GM12878 (cell line): ENCODE measurements around the gene NUFIP1. TPM values are rescaled to one million over a fixed set of nuclear protein-coding genes. Genes with fewer than 3 reads are reported as not detected.

ENCODE experiments used
- ATAC-seq: fragments of 200-7000 bp; cut with Tn5 transposase; 3 replicates; pipeline ENCODE4 v1.9.1; 2020; ENCODE audit warnings: mild to moderate bottlenecking, moderate library complexity
- BruUV-seq: library from RNA; stranded (reverse); fragments of 400-500 nt; replicated peaks from 2 replicates; lab custom pipeline; 2021; lab: Mats Ljungman, UMichigan
- CTCF ChIA-PET: fragments of 300-600 bp; sonication (Branson Sonifier 250); formaldehyde crosslinking; extraction: SDS; loops from one replicate; lab custom pipeline; 2021; ENCODE audit warnings: inconsistent platforms; lab: Yijun Ruan, JAX
- POLR2A ChIA-PET: fragments of 350-600 bp; formaldehyde crosslinking; extraction: SDS; loops from one replicate; lab custom pipeline; 2021; ENCODE audit warnings: inconsistent platforms; lab: Charles Lee
- RAD21 ChIA-PET: fragments of 300-600 bp; sonication (Branson Sonifier 250); formaldehyde crosslinking; loops from one replicate; lab custom pipeline; 2023; ENCODE audit warnings: antibody characterized with exemption; ENCODE audit not compliant: unreplicated experiment; lab: Charles Lee
- SMC1A ChIA-PET: fragments of 300-600 bp; sonication (Branson Sonifier 250); formaldehyde crosslinking; loops from one replicate; lab custom pipeline; 2023; ENCODE audit not compliant: unreplicated experiment, uncharacterized antibody; lab: Charles Lee
- DNase-seq: peaks from one replicate; pipeline ENCODE4 v3.0.0-alpha.2; 2011; ENCODE audit warnings: low read depth, low spot score
- FAIRE-seq: peaks from 3 replicates; lab custom pipeline; 2011; peaks lifted over from hg19 to GRCh38; lab: Jason Lieb, UNC
- H2AFZ ChIP-seq: 2 replicates; pipeline ENCODE4 v1.6.0; 2011; ENCODE audit warnings: low read depth, low read length, control low read depth; ENCODE audit not compliant: control insufficient read depth
- H3K27ac ChIP-seq: 2 replicates; pipeline ENCODE4 v1.5.1; 2011; ENCODE audit warnings: control low read depth; ENCODE audit not compliant: control insufficient read depth, insufficient read depth
- H3K27me3 ChIP-seq, 2 experiments: replicated peaks in 1 of 2; 2 replicates each; pipeline versions ENCODE4 v1.6.0 to v1.6.1; 2011; ENCODE audit warnings: low read length in 1 of 2; ENCODE audit not compliant: control insufficient read depth in 2 of 2, insufficient read depth in 2 of 2
- H3K36me3 ChIP-seq, 2 experiments: 2 replicates each; pipeline ENCODE4 v1.5.1; 2011; ENCODE audit warnings: low read length in 1 of 2; ENCODE audit not compliant: control insufficient read depth in 2 of 2, insufficient read depth in 2 of 2
- H3K4me1 ChIP-seq: 2 replicates; pipeline ENCODE4 v1.6.1; 2011; ENCODE audit warnings: mild to moderate bottlenecking, low read length, moderate library complexity, mixed read lengths; ENCODE audit not compliant: control insufficient read depth, insufficient read depth
- H3K4me2 ChIP-seq: 2 replicates; pipeline ENCODE4 v1.6.0; 2011; ENCODE audit warnings: control low read depth; ENCODE audit not compliant: control insufficient read depth, insufficient read depth
- H3K4me3 ChIP-seq: fragments of 200-600 bp; sonication (generic); 2 replicates; pipeline ENCODE4 v1.5.1; 2016
- H3K79me2 ChIP-seq: 2 replicates; pipeline ENCODE4 v1.6.0; 2011; ENCODE audit warnings: low read length; ENCODE audit not compliant: control insufficient read depth, insufficient read depth
- H3K9ac ChIP-seq: 2 replicates; pipeline ENCODE4 v1.8.0; 2011; ENCODE audit warnings: low read length, control low read depth, mixed read lengths; ENCODE audit not compliant: control insufficient read depth, insufficient read depth
- H3K9me3 ChIP-seq: replicated peaks from 3 replicates; pipeline ENCODE4 v1.5.1; 2011; ENCODE audit warnings: mild to moderate bottlenecking, low read length; ENCODE audit not compliant: control insufficient read depth, insufficient read depth
- H4K20me1 ChIP-seq: 2 replicates; pipeline ENCODE4 v1.6.0; 2011; ENCODE audit not compliant: control insufficient read depth, insufficient read depth
- DPF2 ChIP-seq: fragments of 450-650 bp; IDR thresholded peaks from 2 replicates; pipeline ENCODE4 v1.6.1; 2017; ENCODE audit warnings: mild to moderate bottlenecking
- KDM1A ChIP-seq: fragments of 200-600 bp; sonication (generic); IDR thresholded peaks from 2 replicates; pipeline ENCODE4 v1.6.1; 2016; ENCODE audit warnings: borderline replicate concordance
- NFXL1 ChIP-seq: fragments of 450-650 bp; IDR thresholded peaks from 2 replicates; pipeline ENCODE4 v1.6.1; 2017; ENCODE audit warnings: antibody characterized with exemption, mild to moderate bottlenecking, borderline replicate concordance
- NFYA ChIP-seq: IDR thresholded peaks from 2 replicates; pipeline ENCODE4 v1.6.1; 2011; ENCODE audit warnings: low read depth, mild to moderate bottlenecking, low read length, improper control_type of control experiment, borderline replicate concordance
- POU2F2 ChIP-seq: IDR thresholded peaks from 3 replicates; pipeline ENCODE4 v1.6.1; 2011; ENCODE audit warnings: low read depth, mild to moderate bottlenecking, low read length, borderline replicate concordance
- TAF1 ChIP-seq: IDR thresholded peaks from 2 replicates; pipeline ENCODE4 v1.6.1; 2011; ENCODE audit warnings: mild to moderate bottlenecking, low read depth, low read length, borderline replicate concordance
- TARDBP ChIP-seq: IDR thresholded peaks from 2 replicates; pipeline ENCODE4 v1.6.1; 2016; ENCODE audit warnings: borderline replicate concordance
- ZNF217 ChIP-seq: fragments of 450-650 bp; IDR thresholded peaks from 2 replicates; pipeline ENCODE4 v1.6.1; 2017; ENCODE audit warnings: antibody characterized with exemption, mild to moderate bottlenecking
- ZZZ3 ChIP-seq: IDR thresholded peaks from 2 replicates; pipeline ENCODE4 v1.6.1; 2011; ENCODE audit warnings: low read depth; ENCODE audit not compliant: control insufficient read depth, insufficient read length
- WGBS: methylation state at CpG from one replicate; pipeline ENCODE4 v1.1.6; 2016; ENCODE audit warnings: low lambda C conversion rate; ENCODE audit not compliant: insufficient replicate concordance, insufficient coverage; ENCODE audit errors: missing lambda C conversion rate; 5-methylcytosine and 5-hydroxymethylcytosine counted together
- in situ Hi-C: fragments of 300-500 bp; cut with MboI; formaldehyde crosslinking; loops from 9 replicates; pipeline ENCODE4 v1.14.3; 2018; ENCODE audit warnings: mixed read lengths
- intact Hi-C: fragments of 100-400 bp; cut with micrococcal nuclease; formaldehyde crosslinking; loops from one replicate; pipeline ENCODE4 v1.14.2; 2022; ENCODE audit not compliant: unreplicated experiment
- polyA plus RNA-seq, 11 experiments: library from polyadenylated mRNA; depleted of rRNA in 4 of 11; unstranded in 6 of 11; stranded (reverse) in 5 of 11; fragments of >200 nt; fragmentation: Nextera tagmentation in 4 of 11; fragmentation: Illumina TruSeq in 1 of 11; extraction: Ambion mirVana in 4 of 11; extraction: Trizol in 1 of 11; gene quantifications; 1 replicate in 1 of 11; 2 replicates in 10 of 11; pipeline versions ENCODE4 v1.2.1 to v1.2.3, GENCODE V29; 2011 to 2016; ENCODE audit warnings: inconsistent platforms in 2 of 11, missing spikeins in 2 of 11, low read depth in 1 of 11
- total RNA-seq, 4 experiments: library from RNA; depleted of rRNA in 3 of 4; stranded (reverse); fragments of >200 nt in 3 of 4; fragmentation: Illumina TruSeq in 1 of 4; extraction: Trizol in 1 of 4; gene quantifications; 2 replicates each; pipeline versions ENCODE4 v1.2.1 to v1.2.3, GENCODE V29; 2013 to 2021
- TF ChIP-seq, protein P1 (sequence below): IDR thresholded peaks from 2 replicates; pipeline ENCODE4 v1.6.1; 2011; ENCODE audit warnings: mild to moderate bottlenecking, low read depth, low read length, moderate library complexity; ENCODE audit not compliant: insufficient replicate concordance
- TF ChIP-seq, protein P2 (sequence below): IDR thresholded peaks from 2 replicates; pipeline ENCODE4 v1.6.1; 2012; ENCODE audit warnings: low read depth, low read length, improper control_type of control experiment
- TF ChIP-seq, protein P3 (sequence below): fragments of 450-650 bp; IDR thresholded peaks from 2 replicates; pipeline ENCODE4 v1.6.1; 2017; ENCODE audit warnings: mild to moderate bottlenecking, low read depth, inconsistent platforms; ENCODE audit not compliant: poor library complexity, severe bottlenecking
- TF ChIP-seq, protein P4 (sequence below): fragments of 450-650 bp; IDR thresholded peaks from 2 replicates; pipeline ENCODE4 v1.6.1; 2018; ENCODE audit warnings: borderline replicate concordance, mild to moderate bottlenecking; ENCODE audit not compliant: partially characterized antibody

The NUFIP1 gene
- total and polyA plus RNA-seq, 10 of the 15 experiments (the other 5 are each of a cell fraction or from before 2014, with no cell fraction given): 2.5 to 11.2 (median 7.0) TPM

DNA sequence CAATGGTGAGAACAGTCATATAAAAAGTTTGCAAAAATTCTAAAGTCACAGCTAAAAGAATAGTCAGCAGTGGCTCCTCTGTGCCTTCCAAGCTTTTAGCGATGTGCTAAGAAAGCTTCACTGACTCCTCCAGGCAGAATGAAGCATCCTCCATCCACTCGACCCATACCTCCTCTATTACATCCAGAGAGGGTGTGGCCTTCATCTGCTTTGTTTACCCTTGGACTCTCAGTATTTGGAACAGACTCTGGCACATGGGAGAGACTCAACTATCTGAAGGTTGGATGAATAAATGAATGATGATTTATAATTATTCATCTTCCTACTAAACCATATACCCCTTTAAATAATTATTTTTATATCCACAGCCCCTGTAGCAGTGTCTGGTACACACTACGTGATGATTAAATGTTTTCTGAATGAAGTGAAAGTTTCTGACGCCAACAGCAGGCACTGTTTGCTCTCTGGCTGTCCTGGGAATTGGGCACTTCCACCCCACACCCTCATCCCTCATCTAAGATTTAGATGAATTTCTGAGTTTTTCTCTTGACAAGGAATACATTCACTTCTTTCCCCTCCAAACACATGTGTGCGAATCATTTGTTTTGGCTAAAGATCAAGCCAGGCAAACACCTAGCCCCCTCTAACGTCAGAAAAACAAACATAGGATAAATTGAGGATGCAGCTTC, 93.9 kb downstream of the NUFIP1 start (continued):
- TF ChIP-seq, protein P1, sequence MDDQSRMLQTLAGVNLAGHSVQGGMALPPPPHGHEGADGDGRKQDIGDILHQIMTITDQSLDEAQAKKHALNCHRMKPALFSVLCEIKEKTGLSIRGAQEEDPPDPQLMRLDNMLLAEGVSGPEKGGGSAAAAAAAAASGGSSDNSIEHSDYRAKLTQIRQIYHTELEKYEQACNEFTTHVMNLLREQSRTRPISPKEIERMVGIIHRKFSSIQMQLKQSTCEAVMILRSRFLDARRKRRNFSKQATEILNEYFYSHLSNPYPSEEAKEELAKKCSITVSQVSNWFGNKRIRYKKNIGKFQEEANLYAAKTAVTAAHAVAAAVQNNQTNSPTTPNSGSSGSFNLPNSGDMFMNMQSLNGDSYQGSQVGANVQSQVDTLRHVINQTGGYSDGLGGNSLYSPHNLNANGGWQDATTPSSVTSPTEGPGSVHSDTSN: no peak
- TF ChIP-seq, protein P2, sequence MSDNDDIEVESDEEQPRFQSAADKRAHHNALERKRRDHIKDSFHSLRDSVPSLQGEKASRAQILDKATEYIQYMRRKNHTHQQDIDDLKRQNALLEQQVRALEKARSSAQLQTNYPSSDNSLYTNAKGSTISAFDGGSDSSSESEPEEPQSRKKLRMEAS: no peak
- TF ChIP-seq TAF1 (no peak), NFYA (no peak), DPF2 (no peak), ZNF217 (no peak)

DNA sequence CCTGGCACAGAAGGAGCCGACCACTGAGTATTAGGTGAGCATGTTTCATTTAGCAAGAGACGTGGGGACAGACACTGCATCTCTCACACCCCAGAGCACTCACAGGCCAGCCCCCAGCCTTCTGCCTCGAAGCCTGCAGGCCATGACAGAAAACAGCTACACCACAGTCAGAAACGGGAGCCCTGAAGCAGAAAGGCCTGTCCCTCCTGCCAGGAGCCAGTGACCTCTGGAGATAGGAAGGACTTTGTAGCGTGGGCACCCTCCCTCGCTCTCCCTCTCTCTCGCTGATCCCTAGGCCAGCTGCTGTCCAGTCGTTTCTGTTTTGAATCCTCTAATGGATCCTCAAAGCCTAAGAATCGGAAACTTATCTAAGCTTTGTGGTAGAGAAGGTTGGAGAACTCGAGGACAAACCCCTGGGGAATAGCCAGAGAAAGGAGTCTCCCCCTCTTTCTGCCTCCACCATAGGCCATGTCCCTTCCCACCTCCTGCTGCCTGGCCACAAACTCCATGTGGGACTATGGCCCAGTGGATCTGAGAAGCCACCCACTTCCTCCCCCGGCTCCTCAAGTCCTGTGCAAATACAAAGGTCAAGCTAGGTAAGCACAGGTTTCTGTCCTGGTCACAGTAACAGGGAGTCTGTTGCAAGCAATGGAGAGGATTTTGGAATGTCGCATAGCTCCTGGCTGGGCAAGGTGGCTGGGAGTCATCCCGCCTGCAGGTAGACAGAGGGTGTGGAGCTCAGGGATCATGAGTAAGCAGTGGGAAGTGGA, 95.1 kb downstream of the NUFIP1 start:
- in situ Hi-C loops (no loop called here), intact Hi-C loops (no loop called here)
- ChIA-PET SMC1A (no interaction called here), CTCF (interaction anchor here (0.5 to 3.3 kb wide), 3 partner anchors 311 to 410 kb away, joined by 3 to 13 read pairs (median 5); no protein-coding TSS in a partner anchor), POLR2A (interaction anchor here (0.6 kb wide), 1 partner anchor 139 kb away, joined by 5 read pairs; no protein-coding TSS in a partner anchor), RAD21 (interaction anchor here (0.5 kb wide), 1 partner anchor 474 kb away, joined by 3 read pairs; no protein-coding TSS in a partner anchor)
- H2AFZ ChIP-seq: no peak overlapping the region
- no peaks in the 10 kb centered on the region for H3K4me1 ChIP-seq
- no peak overlapping the region for H3K9ac ChIP-seq
- no peak overlapping the region for H3K27ac ChIP-seq
- no peak overlapping the region for H3K4me2 ChIP-seq
- no peaks in the 10 kb centered on the region for H3K9me3 ChIP-seq
- H3K27me3 ChIP-seq: no peaks in the 10 kb centered on the region
- WGBS: 37% methylated on average over 13 of the region's 13 CpGs
- no peaks in the 10 kb centered on the region for H3K36me3 ChIP-seq
- no peak overlapping the region for H3K4me3 ChIP-seq
- H4K20me1 ChIP-seq: no peaks in the 10 kb centered on the region
- no TSS peak for BruUV-seq
- ATAC-seq (no peak), FAIRE-seq (no peak), DNase-seq (no peak)
- no peaks in the 10 kb centered on the region for H3K79me2 ChIP-seq
- TF ChIP-seq TARDBP (no peak), KDM1A (no peak), POU2F2 (no peak), ZNF217 (no peak), NFXL1 (no peak), ZZZ3 (no peak)
- TF ChIP-seq, protein P3, sequence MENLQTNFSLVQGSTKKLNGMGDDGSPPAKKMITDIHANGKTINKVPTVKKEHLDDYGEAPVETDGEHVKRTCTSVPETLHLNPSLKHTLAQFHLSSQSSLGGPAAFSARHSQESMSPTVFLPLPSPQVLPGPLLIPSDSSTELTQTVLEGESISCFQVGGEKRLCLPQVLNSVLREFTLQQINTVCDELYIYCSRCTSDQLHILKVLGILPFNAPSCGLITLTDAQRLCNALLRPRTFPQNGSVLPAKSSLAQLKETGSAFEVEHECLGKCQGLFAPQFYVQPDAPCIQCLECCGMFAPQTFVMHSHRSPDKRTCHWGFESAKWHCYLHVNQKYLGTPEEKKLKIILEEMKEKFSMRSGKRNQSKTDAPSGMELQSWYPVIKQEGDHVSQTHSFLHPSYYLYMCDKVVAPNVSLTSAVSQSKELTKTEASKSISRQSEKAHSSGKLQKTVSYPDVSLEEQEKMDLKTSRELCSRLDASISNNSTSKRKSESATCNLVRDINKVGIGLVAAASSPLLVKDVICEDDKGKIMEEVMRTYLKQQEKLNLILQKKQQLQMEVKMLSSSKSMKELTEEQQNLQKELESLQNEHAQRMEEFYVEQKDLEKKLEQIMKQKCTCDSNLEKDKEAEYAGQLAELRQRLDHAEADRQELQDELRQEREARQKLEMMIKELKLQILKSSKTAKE: no peak
- TF ChIP-seq, protein P4, sequence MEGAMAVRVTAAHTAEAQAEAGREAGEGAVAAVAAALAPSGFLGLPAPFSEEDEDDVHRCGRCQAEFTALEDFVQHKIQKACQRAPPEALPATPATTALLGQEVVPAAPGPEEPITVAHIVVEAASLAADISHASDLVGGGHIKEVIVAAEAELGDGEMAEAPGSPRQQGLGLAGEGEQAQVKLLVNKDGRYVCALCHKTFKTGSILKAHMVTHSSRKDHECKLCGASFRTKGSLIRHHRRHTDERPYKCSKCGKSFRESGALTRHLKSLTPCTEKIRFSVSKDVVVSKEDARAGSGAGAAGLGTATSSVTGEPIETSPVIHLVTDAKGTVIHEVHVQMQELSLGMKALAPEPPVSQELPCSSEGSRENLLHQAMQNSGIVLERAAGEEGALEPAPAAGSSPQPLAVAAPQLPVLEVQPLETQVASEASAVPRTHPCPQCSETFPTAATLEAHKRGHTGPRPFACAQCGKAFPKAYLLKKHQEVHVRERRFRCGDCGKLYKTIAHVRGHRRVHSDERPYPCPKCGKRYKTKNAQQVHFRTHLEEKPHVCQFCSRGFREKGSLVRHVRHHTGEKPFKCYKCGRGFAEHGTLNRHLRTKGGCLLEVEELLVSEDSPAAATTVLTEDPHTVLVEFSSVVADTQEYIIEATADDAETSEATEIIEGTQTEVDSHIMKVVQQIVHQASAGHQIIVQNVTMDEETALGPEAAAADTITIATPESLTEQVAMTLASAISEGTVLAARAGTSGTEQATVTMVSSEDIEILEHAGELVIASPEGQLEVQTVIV: no peak
